ENCODE results near the gene LRP1-AS.

LRP1-AS gene

DNA sequence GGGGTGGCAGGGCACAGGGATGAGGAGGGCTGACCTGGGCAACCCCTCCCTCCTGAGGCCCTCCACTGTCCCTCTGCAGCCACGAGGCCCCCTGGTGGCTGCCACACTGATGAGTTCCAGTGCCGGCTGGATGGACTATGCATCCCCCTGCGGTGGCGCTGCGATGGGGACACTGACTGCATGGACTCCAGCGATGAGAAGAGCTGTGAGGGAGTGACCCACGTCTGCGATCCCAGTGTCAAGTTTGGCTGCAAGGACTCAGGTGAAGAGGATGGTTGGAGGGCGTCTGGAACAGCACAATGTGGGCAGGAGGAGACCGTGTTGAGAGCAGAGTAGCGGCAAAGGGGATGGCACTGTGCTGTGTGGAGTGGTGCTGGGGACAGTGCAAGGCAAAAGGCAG, 25.7 kb upstream of the LRP1-AS start:
- Mint-ChIP-seq H3K4me1 (peaks cover 15% of the 10 kb centered on the region), H3K36me3 (ENCODE audit: low read depth) (peaks cover 59% of the 10 kb centered on the region), H3K9me3 (no peaks in the 10 kb centered on the region), H3K27ac (no peak overlapping the region), H3K4me3 (no peak overlapping the region), H3K27me3 (ENCODE audit: low read depth, poor library complexity) (peaks cover 1% of the 10 kb centered on the region)
- TF ChIP-seq, protein P1, sequence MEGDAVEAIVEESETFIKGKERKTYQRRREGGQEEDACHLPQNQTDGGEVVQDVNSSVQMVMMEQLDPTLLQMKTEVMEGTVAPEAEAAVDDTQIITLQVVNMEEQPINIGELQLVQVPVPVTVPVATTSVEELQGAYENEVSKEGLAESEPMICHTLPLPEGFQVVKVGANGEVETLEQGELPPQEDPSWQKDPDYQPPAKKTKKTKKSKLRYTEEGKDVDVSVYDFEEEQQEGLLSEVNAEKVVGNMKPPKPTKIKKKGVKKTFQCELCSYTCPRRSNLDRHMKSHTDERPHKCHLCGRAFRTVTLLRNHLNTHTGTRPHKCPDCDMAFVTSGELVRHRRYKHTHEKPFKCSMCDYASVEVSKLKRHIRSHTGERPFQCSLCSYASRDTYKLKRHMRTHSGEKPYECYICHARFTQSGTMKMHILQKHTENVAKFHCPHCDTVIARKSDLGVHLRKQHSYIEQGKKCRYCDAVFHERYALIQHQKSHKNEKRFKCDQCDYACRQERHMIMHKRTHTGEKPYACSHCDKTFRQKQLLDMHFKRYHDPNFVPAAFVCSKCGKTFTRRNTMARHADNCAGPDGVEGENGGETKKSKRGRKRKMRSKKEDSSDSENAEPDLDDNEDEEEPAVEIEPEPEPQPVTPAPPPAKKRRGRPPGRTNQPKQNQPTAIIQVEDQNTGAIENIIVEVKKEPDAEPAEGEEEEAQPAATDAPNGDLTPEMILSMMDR (IDR thresholded peaks at IDR 0.05), result peak; percentile 48
- DNase-seq, result peak; percentile 45

DNA sequence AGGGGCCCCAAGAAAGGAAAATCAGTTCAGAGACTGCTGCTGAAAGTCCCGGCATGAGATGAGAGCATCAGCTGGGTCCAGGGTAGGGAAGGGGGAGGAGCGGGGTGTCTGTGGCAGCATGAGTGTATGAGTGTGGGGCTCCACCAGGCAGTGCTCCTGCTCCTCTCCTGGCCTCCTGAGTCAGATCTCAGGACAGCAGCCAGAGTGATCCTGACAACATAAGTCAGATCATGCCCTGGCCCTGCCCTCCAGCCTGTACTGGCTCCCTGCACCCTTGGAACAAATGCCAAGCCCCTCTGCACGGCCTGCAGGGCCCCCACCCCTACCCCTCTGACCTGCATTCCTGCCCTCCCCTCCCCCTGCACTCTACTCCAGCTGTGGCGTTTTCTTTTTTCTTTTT, 24.2 kb upstream of the LRP1-AS start:
- TF ChIP-seq, protein P1 (IDR thresholded peaks at IDR 0.05), result no peak
- H3K27ac Mint-ChIP-seq, result peak overlapping the region; percentile 4
- H3K4me1 Mint-ChIP-seq, result peaks cover 13% of the 10 kb centered on the region
- DNase-seq, result no peak
- peaks cover 3% of the 10 kb centered on the region for H3K27me3 Mint-ChIP-seq (ENCODE audit: low read depth, poor library complexity)
- no peaks in the 10 kb centered on the region for H3K9me3 Mint-ChIP-seq
- no peak overlapping the region for H3K4me3 Mint-ChIP-seq
- peaks cover 66% of the 10 kb centered on the region for H3K36me3 Mint-ChIP-seq (ENCODE audit: low read depth)

DNA sequence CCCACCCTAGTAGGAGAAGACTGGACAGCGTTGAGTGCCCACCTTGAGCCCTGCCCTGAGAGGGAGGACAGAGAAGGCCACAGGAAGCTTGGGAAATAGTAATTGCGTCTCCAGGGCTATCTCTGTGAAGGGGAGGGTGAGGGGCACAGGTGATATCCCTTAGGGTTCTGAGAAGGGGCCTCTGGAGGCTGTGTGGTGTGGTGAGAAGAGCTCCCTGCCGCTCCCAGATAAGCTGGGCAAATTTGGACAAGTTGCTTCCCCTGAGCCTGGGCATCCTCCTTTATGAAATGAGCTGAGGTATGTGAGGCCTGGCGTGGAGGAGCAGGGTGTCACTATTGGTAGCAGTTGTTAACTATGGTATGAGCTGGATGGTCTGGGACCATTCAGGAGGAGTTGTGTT, 23.5 kb upstream of the LRP1-AS start:
- Mint-ChIP-seq H3K9me3 (no peaks in the 10 kb centered on the region), H3K4me3 (no peak overlapping the region), H3K27ac (peak overlapping the region; percentile 62), H3K27me3 (ENCODE audit: low read depth, poor library complexity) (peaks cover 3% of the 10 kb centered on the region), H3K4me1 (peaks cover 13% of the 10 kb centered on the region), H3K36me3 (ENCODE audit: low read depth) (peaks cover 66% of the 10 kb centered on the region)
- DNase-seq, result no peak
- TF ChIP-seq, protein P1 (IDR thresholded peaks at IDR 0.05), result no peak

DNA sequence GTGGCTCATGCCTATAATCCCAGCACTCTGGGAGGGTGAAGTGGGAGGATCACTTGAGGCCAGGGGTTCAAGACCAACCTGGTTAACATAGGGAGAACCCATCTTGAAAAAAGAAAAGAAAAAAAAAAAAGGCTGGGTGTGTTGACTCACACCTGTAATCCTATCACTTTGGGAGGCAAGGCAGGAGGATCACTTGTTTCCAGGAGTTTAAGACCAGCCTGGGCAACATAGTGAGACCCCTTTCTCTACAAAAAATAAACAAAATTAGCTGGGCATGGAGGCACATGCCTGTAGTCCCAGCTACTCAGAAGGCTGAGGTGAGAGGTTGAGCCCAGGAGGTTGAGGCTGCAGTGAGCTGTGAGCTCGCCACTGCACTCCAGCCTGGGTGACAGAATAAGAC, 23.0 kb upstream of the LRP1-AS start:
- peaks cover 3% of the 10 kb centered on the region for H3K27me3 Mint-ChIP-seq (ENCODE audit: low read depth, poor library complexity)
- H3K4me1 Mint-ChIP-seq, result peaks cover 13% of the 10 kb centered on the region
- no peak for DNase-seq
- peak overlapping the region; percentile 63 for H3K27ac Mint-ChIP-seq
- TF ChIP-seq, protein P1 (IDR thresholded peaks at IDR 0.05), result no peak
- H3K4me3 Mint-ChIP-seq, result no peak overlapping the region
- H3K36me3 Mint-ChIP-seq (ENCODE audit: low read depth), result peaks cover 64% of the 10 kb centered on the region
- H3K9me3 Mint-ChIP-seq, result no peaks in the 10 kb centered on the region

DNA sequence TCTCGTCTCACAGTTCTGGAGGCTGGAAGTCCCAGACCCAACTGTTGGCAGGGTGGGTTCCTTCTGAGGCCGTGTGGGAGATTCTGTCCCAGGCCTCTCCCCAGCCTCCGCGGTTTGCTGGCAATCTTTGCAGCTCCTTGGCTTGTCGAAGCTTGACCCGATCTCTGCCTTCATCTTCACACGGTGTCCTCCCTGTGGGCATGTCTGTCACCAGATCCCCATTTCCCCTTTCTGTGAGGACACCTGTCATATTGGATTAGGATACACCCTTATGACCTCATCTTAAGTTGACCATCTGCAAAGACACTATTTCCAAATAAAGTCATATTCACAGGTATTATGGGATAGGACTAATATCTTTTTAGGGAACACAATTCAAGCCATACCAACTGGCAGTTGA, 22.6 kb upstream of the LRP1-AS start:
- Mint-ChIP-seq H3K9me3 (no peaks in the 10 kb centered on the region), H3K4me1 (peaks cover 13% of the 10 kb centered on the region), H3K27ac (peak overlapping the region; percentile 63), H3K4me3 (no peak overlapping the region), H3K27me3 (ENCODE audit: low read depth, poor library complexity) (peaks cover 3% of the 10 kb centered on the region), H3K36me3 (ENCODE audit: low read depth) (peaks cover 68% of the 10 kb centered on the region)
- TF ChIP-seq, protein P1 (IDR thresholded peaks at IDR 0.05), result no peak
- DNase-seq, result no peak

DNA sequence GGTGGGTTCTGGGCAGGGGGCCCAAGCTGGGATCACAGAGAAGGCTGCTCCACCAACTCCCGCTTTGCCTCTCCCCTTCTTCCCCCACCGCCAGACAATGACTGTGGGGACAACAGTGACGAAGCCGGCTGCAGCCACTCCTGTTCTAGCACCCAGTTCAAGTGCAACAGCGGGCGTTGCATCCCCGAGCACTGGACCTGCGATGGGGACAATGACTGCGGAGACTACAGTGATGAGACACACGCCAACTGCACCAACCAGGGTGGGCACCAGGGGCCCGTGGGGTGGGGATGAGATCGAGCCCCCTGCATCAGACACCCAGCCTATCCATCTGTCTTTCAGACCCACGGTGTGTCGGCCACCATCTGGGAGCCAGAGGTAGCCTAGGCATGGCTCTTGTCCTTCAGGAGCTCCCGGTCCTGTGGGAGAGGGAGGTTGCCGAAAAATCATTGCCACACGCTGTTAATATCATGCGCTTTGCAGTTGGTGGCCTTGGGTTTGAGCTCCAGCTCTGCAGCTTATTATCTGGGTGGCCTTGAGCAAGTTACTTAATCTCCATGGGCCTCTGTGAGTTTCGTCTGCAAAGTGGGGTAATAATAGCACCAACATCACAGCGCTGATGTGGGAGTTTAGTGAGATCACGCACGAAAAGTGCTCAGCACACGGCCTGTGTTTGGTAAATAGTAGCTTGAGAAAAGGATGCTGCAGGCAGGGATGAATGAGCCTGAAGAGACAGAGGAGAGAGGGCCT, 21.8 kb upstream of the LRP1-AS start:
- no peaks in the 10 kb centered on the region for H3K9me3 Mint-ChIP-seq
- TF ChIP-seq, protein P1 (IDR thresholded peaks at IDR 0.05), result no peak
- peaks cover 3% of the 10 kb centered on the region for H3K27me3 Mint-ChIP-seq (ENCODE audit: low read depth, poor library complexity)
- peaks cover 13% of the 10 kb centered on the region for H3K4me1 Mint-ChIP-seq
- no peak for DNase-seq
- peaks cover 76% of the 10 kb centered on the region for H3K36me3 Mint-ChIP-seq (ENCODE audit: low read depth)
- H3K27ac Mint-ChIP-seq, result peak overlapping the region; percentile 17
- no peak overlapping the region for H3K4me3 Mint-ChIP-seq
